Loucy (cell line): ENCODE data around the gene ARHGAP22.

Source experiments
- EZH2phosphoT487 ChIP-seq: fragments of 200-600 bp; IDR thresholded peaks from 2 replicates; pipeline ENCODE4 v1.6.1; 2018; ENCODE audit warnings: antibody characterized with exemption, mild to moderate bottlenecking, moderate library complexity, borderline replicate concordance
- TF ChIP-seq, protein P1 (sequence below): fragments of 200-600 bp; sonication (generic); conservative IDR thresholded peaks from 2 replicates; pipeline ENCODE4 v1.5.1; 2014; ENCODE audit warnings: mild to moderate bottlenecking, antibody characterized with exemption, low read length

DNA sequence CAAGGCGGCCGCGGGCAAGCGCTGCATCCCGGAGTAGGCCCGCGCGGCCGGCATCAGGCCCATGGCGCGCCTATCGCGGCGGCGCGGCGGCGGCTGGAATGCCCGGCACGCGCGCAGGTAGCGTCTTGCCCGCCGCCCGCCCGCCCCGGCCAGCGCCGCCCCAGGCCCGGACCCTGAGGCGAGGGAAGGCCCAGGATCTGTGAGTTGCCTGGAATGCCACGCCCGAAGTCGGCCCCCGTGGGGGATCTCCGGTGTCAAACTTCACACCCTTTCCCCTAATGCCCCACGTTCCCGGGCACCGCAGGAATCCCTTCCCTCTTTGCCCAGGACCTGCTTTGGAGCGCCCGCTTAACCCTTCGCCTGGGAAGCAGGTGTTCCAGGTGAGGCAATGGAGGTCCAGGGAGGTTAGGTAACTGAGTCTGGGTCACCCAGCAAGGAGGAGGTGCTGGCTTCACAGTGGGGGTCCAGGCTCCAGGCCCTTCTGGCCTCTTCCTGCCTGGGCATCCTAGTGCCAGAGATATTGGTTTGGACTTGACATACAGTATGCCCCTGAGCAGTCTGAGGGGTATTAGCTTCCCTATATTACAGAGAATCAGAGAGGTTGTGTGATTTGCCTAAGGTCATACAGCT, 138.1 kb downstream of the ARHGAP22 start:
- TF ChIP-seq, protein P1, sequence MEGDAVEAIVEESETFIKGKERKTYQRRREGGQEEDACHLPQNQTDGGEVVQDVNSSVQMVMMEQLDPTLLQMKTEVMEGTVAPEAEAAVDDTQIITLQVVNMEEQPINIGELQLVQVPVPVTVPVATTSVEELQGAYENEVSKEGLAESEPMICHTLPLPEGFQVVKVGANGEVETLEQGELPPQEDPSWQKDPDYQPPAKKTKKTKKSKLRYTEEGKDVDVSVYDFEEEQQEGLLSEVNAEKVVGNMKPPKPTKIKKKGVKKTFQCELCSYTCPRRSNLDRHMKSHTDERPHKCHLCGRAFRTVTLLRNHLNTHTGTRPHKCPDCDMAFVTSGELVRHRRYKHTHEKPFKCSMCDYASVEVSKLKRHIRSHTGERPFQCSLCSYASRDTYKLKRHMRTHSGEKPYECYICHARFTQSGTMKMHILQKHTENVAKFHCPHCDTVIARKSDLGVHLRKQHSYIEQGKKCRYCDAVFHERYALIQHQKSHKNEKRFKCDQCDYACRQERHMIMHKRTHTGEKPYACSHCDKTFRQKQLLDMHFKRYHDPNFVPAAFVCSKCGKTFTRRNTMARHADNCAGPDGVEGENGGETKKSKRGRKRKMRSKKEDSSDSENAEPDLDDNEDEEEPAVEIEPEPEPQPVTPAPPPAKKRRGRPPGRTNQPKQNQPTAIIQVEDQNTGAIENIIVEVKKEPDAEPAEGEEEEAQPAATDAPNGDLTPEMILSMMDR, result no peak
- TF ChIP-seq EZH2phosphoT487, result no peak
